Measurements from ENCODE around the gene EGFL7. TPM values are rescaled to one million over a fixed set of nuclear protein-coding genes. Genes with fewer than 3 reads are reported as not detected.

EGFL7 gene
- total and polyA plus RNA-seq, 10 of the 15 experiments (the other 5 are each of a cell fraction or from before 2014, with no cell fraction given), result 0.06 to 0.46 (median 0.19) TPM; not detected in 5

DNA sequence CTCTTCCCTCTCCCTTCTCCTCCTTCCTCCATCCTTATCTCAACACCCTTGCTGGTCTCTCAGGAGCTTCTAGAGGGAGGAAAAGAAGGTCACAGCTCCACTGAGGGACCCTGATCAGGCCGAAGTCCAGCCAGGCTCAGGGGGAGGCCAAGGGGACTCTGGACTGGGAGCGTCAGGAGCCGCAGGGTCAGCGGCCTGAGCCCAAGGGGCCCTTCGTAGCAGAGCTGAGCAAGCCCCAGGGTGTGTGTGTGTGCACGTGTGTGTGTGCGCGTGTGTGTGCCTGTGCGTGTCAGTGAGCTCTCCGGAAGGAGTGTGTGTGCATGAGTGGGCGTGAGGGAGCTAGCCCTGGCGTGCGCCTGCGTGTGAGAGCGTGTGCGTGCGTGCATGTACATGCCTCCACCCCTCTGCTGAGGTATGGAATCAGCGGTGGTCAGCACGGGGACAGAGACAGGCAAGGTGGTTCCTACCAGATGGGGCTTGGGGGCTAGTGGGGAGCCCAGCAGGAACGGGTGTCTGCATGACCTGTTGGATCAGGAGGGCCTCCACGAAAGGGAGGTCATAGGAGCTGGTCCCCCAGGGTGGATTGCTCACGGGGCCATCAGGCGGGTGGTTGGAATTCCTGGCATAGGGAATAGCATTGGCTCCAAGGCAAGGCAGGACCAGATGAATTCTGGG is 34.6 kb downstream of the EGFL7 start:
- ChIA-PET RAD21 (ENCODE audit: unreplicated experiment) (interaction anchor here (1.2 kb wide), 1 partner anchor 44 kb away, joined by 3 read pairs; no protein-coding TSS in a partner anchor), POLR2A (no interaction called here), CTCF (interaction anchor here (0.8 to 1.2 kb wide), 2 partner anchors 9 to 34 kb away, joined by 3 read pairs; no protein-coding TSS in a partner anchor), SMC1A (ENCODE audit: uncharacterized antibody, unreplicated experiment) (no interaction called here)
- no peaks in the 10 kb centered on the region for H4K20me1 ChIP-seq (ENCODE audit: control insufficient read depth, insufficient read depth)
- no peak overlapping the region for H3K27ac ChIP-seq (ENCODE audit: control insufficient read depth, insufficient read depth)
- FAIRE-seq (no peak), DNase-seq (ENCODE audit: low read depth, low spot score) (no peak), ATAC-seq (no peak)
- no peaks in the 10 kb centered on the region for H3K79me2 ChIP-seq (ENCODE audit: control insufficient read depth, insufficient read depth, low read length)
- H3K9me3 ChIP-seq (replicated peaks; ENCODE audit: control insufficient read depth, insufficient read depth, low read length), result no peaks in the 10 kb centered on the region
- WGBS (ENCODE audit: insufficient coverage, insufficient replicate concordance, low lambda C conversion rate, missing lambda C conversion rate), result 76% methylated on average over 23 of the region's 23 CpGs
- intact Hi-C loops (cut with micrococcal nuclease; ENCODE audit: unreplicated experiment), result no loop called here
- H3K4me3 ChIP-seq, result no peak overlapping the region
- TF ChIP-seq HCFC1 (IDR thresholded peaks at IDR 0.05; ENCODE audit: low read length), result no peak
- BruUV-seq (replicated peaks), result no TSS peak
- H3K4me2 ChIP-seq (ENCODE audit: control insufficient read depth, insufficient read depth), result no peak overlapping the region
- peaks cover 20% of the 10 kb centered on the region for H3K4me1 ChIP-seq (ENCODE audit: control insufficient read depth, insufficient read depth, low read length)
- no peaks in the 10 kb centered on the region for H3K27me3 ChIP-seq (replicated peaks in 1 of 2; ENCODE audit: control insufficient read depth in 2 of 2, insufficient read depth in 2 of 2, low read length in 1 of 2)
- no peak overlapping the region for H2AFZ ChIP-seq (ENCODE audit: control insufficient read depth, low read depth, low read length)
- in situ Hi-C loops (cut with MboI), result no loop called here
- H3K9ac ChIP-seq (ENCODE audit: control insufficient read depth, insufficient read depth, low read length), result no peak overlapping the region
- no peaks in the 10 kb centered on the region for H3K36me3 ChIP-seq (ENCODE audit: control insufficient read depth in 2 of 2, insufficient read depth in 2 of 2, low read length in 1 of 2)

DNA sequence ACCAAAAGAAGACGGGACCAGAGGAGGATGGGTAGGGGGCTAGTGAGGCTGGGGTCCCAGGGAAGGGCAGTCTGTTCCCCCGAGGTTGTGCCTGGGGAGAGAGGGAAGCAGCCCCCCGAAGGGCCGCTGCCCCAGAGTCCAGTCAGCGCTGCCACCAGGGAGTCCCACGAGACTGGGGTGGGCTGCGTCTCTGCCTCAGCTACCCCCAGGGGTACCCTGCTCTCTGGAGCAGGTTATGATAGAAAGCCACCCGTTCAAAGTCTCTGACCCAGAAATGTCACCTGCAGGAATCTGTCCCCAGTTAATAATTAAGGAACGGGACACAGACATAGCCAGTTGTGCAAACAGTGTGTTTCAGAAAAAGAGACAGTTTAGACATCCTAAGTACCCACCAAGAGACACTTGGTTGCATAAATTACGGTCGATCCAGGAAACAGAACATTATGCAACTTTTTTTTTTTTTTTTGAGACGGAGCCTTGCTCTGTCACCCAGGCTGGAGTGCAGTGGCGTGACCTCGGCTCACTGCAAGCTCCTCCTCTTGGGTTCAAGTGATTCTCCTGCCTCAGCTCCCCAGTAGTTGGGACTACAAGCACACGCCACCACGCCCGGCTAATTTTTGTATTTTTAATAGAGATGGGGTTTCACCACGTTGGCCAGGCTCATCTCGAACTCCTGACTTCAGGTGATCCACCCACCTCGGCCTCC is 35.3 kb downstream of the EGFL7 start:
- H3K27me3 ChIP-seq (replicated peaks in 1 of 2; ENCODE audit: control insufficient read depth in 2 of 2, insufficient read depth in 2 of 2, low read length in 1 of 2), result no peaks in the 10 kb centered on the region
- TF ChIP-seq CHD2 (IDR thresholded peaks at IDR 0.05; ENCODE audit: borderline replicate concordance, low read depth, low read length), result no peak
- 0 out of 2 replicates have a peak, but pooled peaks have one; percentile 10 for TF ChIP-seq ZNF384 (IDR thresholded peaks at IDR 0.05; ENCODE audit: borderline replicate concordance, low read depth, low read length)
- 0 out of 2 replicates have a peak, but pooled peaks have one; percentile 29 for TF ChIP-seq NBN (IDR thresholded peaks at IDR 0.05)
- POLR2A ChIA-PET, result interaction anchor here (0.8 kb wide), 1 partner anchor 32 kb away, joined by 3 read pairs; no protein-coding TSS in a partner anchor
- no peak overlapping the region for H3K4me3 ChIP-seq
- in situ Hi-C loops (cut with MboI) (no loop called here), intact Hi-C loops (cut with micrococcal nuclease; ENCODE audit: unreplicated experiment) (no loop called here)
- H3K9me3 ChIP-seq (replicated peaks; ENCODE audit: control insufficient read depth, insufficient read depth, low read length), result no peaks in the 10 kb centered on the region
- peaks cover 20% of the 10 kb centered on the region for H3K4me1 ChIP-seq (ENCODE audit: control insufficient read depth, insufficient read depth, low read length)
- RAD21 ChIA-PET (ENCODE audit: unreplicated experiment), result interaction anchor here (0.6 to 1.2 kb wide), 2 partner anchors 44 to 281 kb away, joined by 3 read pairs; no protein-coding TSS in a partner anchor
- no peaks in the 10 kb centered on the region for H3K79me2 ChIP-seq (ENCODE audit: control insufficient read depth, insufficient read depth, low read length)
- FAIRE-seq (no peak), ATAC-seq (no peak), DNase-seq (ENCODE audit: low read depth, low spot score) (no peak)
- no peak overlapping the region for H2AFZ ChIP-seq (ENCODE audit: control insufficient read depth, low read depth, low read length)
- H4K20me1 ChIP-seq (ENCODE audit: control insufficient read depth, insufficient read depth), result no peaks in the 10 kb centered on the region
- no peak overlapping the region for H3K27ac ChIP-seq (ENCODE audit: control insufficient read depth, insufficient read depth)
- no peak overlapping the region for H3K4me2 ChIP-seq (ENCODE audit: control insufficient read depth, insufficient read depth)
- WGBS (ENCODE audit: insufficient coverage, insufficient replicate concordance, low lambda C conversion rate, missing lambda C conversion rate), result 8% methylated on average over 17 of the region's 20 CpGs
- no peak overlapping the region for H3K9ac ChIP-seq (ENCODE audit: control insufficient read depth, insufficient read depth, low read length)
- BruUV-seq (replicated peaks), result no TSS peak
- CTCF ChIA-PET, result interaction anchor here (0.8 to 1.2 kb wide), 2 partner anchors 9 to 34 kb away, joined by 3 read pairs; no protein-coding TSS in a partner anchor
- SMC1A ChIA-PET (ENCODE audit: uncharacterized antibody, unreplicated experiment), result no interaction called here
- H3K36me3 ChIP-seq (ENCODE audit: control insufficient read depth in 2 of 2, insufficient read depth in 2 of 2, low read length in 1 of 2), result no peaks in the 10 kb centered on the region

Measured in GM12878 (cell line).